ENCODE results near the gene PSG4.
A peak's percentile ranks its signal among the peaks of the same experiment; 100 is the strongest.
"Not testable (repeated sequence)": the region's sequence is repeated elsewhere in the genome, so short reads cannot be mapped to it uniquely, and the experiment has no call there.

DNA sequence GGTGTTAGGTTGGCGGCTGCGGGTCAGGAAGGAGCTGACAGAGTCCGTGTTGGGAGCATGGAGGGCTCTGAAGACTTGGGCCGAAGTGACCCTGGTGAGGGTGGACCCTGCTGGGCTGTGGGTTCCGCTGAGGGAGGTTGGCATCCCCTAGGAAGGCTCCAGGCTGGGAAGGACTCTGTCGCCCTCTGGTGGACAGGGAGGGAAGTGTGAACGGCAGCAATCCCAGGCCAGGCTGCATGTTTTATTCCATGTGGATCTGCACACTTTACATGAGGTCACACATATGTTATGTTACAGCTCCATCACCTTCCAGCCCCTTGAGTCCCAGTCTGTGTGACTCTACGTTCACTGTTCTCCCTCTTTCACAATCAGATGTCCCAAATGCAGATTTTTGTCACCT, 1.7 kb upstream of the PSG4 start:
- TF ChIP-seq, protein P1, sequence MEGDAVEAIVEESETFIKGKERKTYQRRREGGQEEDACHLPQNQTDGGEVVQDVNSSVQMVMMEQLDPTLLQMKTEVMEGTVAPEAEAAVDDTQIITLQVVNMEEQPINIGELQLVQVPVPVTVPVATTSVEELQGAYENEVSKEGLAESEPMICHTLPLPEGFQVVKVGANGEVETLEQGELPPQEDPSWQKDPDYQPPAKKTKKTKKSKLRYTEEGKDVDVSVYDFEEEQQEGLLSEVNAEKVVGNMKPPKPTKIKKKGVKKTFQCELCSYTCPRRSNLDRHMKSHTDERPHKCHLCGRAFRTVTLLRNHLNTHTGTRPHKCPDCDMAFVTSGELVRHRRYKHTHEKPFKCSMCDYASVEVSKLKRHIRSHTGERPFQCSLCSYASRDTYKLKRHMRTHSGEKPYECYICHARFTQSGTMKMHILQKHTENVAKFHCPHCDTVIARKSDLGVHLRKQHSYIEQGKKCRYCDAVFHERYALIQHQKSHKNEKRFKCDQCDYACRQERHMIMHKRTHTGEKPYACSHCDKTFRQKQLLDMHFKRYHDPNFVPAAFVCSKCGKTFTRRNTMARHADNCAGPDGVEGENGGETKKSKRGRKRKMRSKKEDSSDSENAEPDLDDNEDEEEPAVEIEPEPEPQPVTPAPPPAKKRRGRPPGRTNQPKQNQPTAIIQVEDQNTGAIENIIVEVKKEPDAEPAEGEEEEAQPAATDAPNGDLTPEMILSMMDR (IDR thresholded peaks at IDR 0.05) = peak; percentile 19
- not testable (repeated sequence) for TF ChIP-seq EZH2phosphoT487, EZH2 (IDR thresholded peaks at IDR 0.05)

Data from neural progenitor cell (in vitro differentiated cells).